NCI-H226 (cell line): ENCODE data around the gene RABL6.

ENCODE experiments used
- DNase-seq: peaks from one replicate; pipeline ENCODE4 v3.0.0-alpha.2; 2015

RABL6 gene

DNA sequence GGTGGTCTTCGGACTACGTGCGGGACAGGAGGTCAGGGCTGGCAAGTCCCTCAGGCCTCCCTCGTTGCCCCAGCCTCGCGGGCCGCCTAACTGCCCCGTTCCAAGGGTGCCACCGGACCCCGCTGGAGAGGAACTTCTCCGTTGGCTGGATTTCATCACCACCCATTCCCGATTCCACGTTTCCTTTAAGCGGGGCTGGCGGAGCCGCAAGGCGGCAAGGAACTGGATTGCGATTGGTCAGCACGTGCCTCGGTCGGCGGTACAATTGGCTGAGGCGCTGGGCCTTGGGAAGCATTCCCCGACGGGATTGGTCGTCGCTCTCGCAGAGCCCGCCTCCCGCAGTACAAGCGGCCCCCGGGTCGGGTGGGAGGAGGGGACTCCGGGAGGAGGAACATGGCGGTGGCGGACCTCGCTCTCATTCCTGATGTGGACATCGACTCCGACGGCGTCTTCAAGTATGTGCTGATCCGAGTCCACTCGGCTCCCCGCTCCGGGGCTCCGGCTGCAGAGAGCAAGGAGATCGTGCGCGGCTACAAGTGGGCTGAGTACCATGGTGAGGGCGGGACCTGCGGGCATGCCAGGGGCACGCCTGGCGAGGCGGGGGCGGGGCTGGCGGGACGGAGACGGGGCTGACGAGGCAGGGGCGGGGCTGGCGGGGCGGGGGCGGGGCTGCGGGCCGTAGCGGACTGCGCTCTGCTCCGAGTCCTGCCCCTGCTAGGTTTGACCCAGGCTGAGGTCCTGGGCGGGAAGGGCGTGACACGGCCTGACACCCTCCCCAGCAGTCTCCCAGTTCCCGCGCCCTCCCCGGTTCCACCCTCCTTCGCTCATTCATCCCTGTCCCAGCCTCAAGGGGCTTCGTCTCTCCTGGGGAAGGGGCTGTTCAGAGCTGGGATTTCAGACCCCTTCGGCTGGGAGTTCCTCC lies 41.6 kb downstream of the RABL6 start, which contains the start of gene PHPT1:
Gene PHPT1, plus strand, starts transcription at position 372 of the 922 bp plus-strand sequence. Its CDS starts 22 bp downstream, at position 394.
- peak; percentile 97 for DNase-seq

GRCh38 chr9:136849960-136850865 lies 42.5 kb downstream of the RABL6 start:
- no peak for DNase-seq

- DNase-seq: no peak
Measured at GRCh38 chr9:136850866-136851775, 43.4 kb downstream of the RABL6 start.

DNA sequence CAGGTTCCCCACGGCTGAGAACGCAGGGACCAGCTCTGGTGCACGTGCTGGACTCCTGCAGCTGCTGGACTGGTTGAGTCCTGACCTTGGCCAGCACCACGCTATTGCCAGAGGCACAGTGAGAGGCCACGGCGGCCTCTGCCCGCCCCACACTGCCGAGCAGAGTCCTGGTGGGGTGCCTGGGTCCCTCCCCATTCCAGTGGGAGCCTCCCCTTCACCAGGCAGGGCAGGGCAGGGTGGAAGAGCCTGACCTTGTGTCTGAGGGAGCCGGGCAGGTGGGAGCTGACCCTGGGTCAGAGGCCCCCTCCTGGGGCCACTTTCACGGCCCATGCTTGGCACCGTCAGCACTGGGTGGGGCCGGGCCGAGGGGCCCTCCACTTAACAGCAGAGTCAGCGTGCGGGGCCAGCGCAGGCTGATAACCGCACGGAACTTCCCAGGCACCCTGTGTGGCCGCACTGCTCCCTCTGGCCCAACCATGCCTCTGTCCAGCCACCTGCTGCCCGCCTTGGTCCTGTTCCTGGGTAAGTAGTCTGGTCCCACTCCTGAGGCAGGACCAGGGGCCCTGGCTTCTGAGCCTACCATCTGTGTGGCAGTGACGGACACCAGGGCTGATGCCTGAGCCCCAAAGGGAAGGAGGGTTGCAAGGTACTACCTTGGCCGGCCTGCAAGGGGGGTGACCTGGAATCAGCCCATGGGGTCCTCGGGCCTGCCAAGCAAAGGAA lies 44.4 kb downstream of the RABL6 start, which contains the start of gene MAMDC4:
Gene MAMDC4, plus strand, starts transcription at position 406 of the 723 bp plus-strand sequence. Its CDS starts 71 bp downstream, at position 477.
- DNase-seq: no peak

DNA sequence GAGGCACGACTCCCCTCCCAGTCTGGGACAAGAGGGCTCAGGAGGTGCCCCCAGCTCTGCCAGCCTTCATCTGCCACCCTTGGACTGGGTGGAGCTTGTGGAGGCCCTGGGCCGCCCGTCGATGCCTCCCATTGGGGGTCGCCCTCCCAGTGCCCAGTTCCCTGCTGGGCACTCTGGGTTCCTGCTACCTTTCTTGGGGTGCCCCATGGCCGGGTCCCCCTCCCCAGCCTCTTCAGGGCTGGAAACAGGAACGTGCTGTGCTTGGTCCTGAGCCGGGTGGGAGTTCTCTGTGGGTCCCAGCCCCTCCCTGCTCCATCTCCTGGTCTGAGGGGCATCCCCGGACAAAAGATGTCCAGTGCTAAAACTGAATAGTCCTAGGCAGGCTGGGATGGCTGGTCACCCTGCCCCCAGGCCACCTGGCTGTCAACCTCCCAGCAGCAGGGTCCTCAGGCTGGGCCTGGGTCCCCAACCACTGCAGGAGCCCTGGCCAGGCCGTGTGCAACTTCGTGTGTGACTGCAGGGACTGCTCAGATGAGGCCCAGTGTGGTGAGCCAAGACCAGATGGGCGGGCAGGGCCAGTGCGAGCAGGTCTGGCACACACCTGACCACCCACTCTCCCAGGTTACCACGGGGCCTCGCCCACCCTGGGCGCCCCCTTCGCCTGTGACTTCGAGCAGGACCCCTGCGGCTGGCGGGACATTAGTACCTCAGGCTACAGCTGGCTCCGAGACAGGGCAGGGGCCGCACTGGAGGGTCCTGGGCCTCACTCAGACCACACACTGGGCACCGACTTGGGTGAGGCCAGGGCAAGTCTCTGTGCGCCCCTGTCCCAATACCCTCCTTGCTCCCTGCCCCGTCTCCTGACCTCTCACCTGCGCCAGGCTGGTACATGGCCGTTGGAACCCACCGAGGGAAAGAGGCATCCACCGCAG lies 45.2 kb downstream of the RABL6 start:
- DNase-seq: no peak

GRCh38 chr9:136853596-136854112 lies 45.9 kb downstream of the RABL6 start:
- no peak for DNase-seq

- no peak for DNase-seq
Measured at GRCh38 chr9:136854113-136854841, 46.5 kb downstream of the RABL6 start.

GRCh38 chr9:136854842-136855460 lies 47.2 kb downstream of the RABL6 start:
- DNase-seq: no peak

- DNase-seq: no peak
Measured at GRCh38 chr9:136855461-136856078, 47.8 kb downstream of the RABL6 start.

DNA sequence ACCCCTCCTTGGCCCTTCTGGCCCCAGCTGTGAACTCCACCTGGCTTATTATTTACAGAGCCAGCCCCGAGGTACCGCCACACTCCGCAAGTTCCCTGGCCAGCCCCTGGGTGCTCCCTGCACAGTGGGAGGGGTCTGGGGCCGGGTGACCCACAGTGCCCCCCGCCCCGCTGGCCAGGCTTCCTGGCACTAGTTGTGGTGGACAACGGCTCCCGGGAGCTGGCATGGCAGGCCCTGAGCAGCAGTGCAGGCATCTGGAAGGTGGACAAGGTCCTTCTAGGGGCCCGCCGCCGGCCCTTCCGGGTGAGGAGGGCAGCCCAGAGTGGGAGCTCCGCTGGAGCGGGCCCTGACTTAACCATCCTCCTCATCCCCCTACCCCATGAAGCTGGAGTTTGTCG lies 48.3 kb downstream of the RABL6 start:
- DNase-seq: no peak

DNA sequence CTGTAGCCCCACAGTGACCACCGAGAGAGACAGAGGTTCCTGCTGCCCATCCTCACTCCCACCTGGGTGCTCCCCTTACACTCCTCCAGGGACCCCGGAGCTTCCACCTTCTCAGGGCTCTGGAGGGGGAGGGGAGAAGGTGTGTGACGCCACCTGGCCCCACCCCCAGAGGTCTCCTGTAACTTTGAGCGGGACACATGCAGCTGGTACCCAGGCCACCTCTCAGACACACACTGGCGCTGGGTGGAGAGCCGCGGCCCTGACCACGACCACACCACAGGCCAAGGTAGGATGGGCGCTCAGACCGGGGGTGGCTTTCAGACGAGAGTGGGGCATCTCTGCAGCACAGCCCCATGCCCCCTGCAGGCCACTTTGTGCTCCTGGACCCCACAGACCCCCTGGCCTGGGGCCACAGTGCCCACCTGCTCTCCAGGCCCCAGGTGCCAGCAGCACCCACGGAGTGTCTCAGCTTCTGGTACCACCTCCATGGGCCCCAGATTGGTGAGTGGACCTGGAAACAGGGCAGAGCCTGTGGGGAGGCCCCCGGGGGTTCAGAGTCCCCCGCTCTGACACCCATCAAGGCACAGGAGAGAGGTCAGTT lies 48.9 kb downstream of the RABL6 start:
- no peak for DNase-seq

DNA sequence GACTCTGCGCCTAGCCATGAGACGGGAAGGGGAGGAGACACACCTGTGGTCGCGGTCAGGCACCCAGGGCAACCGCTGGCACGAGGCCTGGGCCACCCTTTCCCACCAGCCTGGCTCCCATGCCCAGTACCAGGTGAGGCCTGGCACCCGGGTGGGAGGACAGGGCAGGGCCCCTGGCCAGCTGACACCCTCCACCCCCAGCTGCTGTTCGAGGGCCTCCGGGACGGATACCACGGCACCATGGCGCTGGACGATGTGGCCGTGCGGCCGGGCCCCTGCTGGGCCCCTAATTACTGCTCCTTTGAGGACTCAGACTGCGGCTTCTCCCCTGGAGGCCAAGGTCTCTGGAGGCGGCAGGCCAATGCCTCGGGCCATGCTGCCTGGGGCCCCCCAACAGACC lies 49.4 kb downstream of the RABL6 start:
- DNase-seq: no peak

GRCh38 chr9:136857581-136858412 lies 50.0 kb downstream of the RABL6 start:
- no peak for DNase-seq

GRCh38 chr9:136858452-136858843 lies 50.7 kb downstream of the RABL6 start:
- DNase-seq: no peak

DNA sequence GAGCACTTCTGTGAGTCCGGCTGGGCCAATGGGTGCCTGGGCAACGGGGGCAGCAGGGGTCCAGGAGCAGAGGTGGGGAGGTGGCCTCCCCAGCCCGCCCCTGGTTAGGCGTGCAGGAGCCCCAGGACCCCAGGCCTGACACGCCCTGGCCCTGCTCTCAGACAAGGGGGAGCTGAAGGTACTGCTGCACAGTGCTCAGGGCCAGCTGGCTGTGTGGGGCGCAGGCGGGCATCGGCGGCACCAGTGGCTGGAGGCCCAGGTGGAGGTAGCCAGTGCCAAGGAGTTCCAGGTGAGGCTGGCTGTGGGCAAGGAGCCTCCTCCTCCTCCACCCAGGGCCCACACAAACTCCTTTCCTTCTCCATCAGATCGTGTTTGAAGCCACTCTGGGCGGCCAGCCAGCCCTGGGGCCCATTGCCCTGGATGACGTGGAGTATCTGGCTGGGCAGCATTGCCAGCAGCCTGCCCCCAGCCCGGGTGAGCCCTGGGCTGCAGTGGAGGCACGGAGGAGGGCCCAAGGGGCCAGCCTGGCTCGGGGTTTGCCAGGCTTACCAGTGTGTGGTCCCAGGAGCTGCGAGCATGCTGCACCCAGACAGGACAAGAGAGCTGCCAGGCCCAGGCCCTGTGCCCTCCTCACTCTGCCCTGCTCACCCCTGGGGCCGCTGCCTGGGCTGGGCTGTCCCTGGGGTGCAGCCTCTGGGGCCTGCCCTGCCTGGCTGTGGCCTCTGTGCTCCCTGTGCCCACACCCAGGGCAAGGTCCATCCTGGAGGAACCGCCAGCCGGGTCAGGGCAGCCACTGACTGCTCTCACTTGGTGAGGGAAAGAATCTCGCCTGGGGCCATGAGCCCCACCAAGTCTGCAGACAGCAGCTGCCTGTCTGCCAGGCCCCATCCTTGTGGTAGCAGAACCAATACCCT lies 51.4 kb downstream of the RABL6 start:
- DNase-seq: peak; percentile 46

DNA sequence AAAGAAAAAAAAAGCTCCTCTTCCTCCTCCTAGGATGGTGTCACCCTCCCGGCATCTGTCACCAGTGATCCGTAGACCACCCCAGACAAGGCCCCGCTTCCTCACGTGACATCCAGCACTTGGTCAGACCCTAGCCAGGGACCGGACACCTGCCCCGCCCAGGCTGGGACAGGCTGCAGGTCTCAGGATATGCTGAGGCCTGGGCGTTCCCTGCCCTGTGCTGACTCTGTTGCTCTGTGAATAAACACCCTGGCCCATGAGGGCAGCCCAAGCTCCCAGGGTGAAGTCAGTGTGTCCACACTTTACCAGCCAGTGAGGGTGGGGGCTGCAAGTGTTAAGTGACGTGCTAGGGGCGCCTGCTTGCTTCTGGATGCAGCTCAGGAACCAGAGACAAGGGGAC lies 52.8 kb downstream of the RABL6 start:
- DNase-seq: no peak
